Mucosa of descending colon (tissue), 3 donors: Measurements from ENCODE around the gene PWWP2B. TPM values are rescaled to one million over a fixed set of nuclear protein-coding genes. Genes with fewer than 3 reads are reported as not detected.

Experiments
- ATAC-seq: fragments of 200-7000 bp; cut with Tn5 transposase; one replicate; pipeline ENCODE4 v1.9.1; 2020; ENCODE audit warnings: mild to moderate bottlenecking, moderate library complexity
- DNase-seq, 3 donors: peaks; one replicate each; pipeline ENCODE4 v3.0.0-alpha.2; 2020
- H3K36me3 ChIP-seq: fragments of 200-600 bp; one replicate; pipeline ENCODE4 v1.8.0; 2021; ENCODE audit warnings: low read depth, mild to moderate bottlenecking
- H3K4me1 ChIP-seq: fragments of 200-600 bp; one replicate; pipeline ENCODE4 v1.8.0; 2021; ENCODE audit warnings: low read depth, mild to moderate bottlenecking
- H3K4me3 ChIP-seq: fragments of 200-600 bp; one replicate; pipeline ENCODE4 v1.8.0; 2021; ENCODE audit warnings: mild to moderate bottlenecking
- H3K9me3 ChIP-seq: fragments of 200-600 bp; one replicate; pipeline ENCODE4 v1.8.0; 2021; ENCODE audit warnings: mild to moderate bottlenecking
- intact Hi-C, 2 donors: fragments of 100-400 bp; cut with DNase I in 1 of 2; cut with micrococcal nuclease in 1 of 2; formaldehyde crosslinking; loops; one replicate each; pipeline versions ENCODE4 v1.11.0 to v1.11.1; 2022; cut with DNase I, micrococcal nuclease
- total RNA-seq, 3 donors: library from RNA; stranded (reverse); fragmentation: NEBNext Ultra II Directional in 2 of 3; extraction: Animal tissue kit (Norgen Biotek cat#: 25700) in 2 of 3; gene quantifications; one replicate each; pipeline versions ENCODE4 v1.2.1 to v1.2.4, GENCODE V29; 2021 to 2023
- TF ChIP-seq, protein P1 (sequence below): fragments of 200-600 bp; IDR thresholded peaks from one replicate; pipeline ENCODE4 v1.8.0; 2022; ENCODE audit warnings: antibody characterized with exemption, mild to moderate bottlenecking
- donor health status: DM: no; HTN: no; CAD: no; lungs with moderate emphysema.
- donor health status: DM: no; HTN: no; CAD: no.
- donor health status: DM: no; HTN: yes; CAD: no.

PWWP2B gene
- total RNA-seq, 3 donors from 2014 or later, result 37.7 to 55.6 (median 41.7) TPM

DNA sequence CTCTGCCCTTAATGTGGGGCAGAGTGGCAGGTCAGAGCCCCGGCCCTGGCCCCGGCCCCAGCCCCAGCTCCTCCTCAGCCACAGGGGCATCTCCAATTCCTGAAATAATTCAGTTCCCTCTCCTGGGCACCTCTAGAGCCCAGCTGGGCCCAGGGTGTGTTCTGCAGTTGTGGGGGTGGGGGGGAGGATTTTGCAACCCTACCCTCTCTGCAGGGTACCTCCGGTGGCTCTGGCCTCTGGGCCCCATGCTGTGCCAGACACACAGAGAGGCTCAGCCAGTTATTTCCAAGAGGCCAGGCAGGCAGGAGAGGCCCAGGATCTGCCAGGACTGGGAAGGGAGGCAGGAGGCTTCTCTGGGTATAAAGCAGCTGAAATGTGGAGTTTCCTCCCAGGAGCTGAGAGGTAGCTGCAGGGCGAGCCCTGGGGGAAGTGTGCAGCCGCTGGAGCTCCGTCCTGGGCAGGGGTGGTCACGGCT is 47.9 kb downstream of the PWWP2B start:
- Histone ChIP-seq H3K9me3 (no peaks in the 10 kb centered on the region), H3K4me1 (peaks cover 23% of the 10 kb centered on the region), H3K4me3 (no peak overlapping the region), H3K36me3 (no peaks in the 10 kb centered on the region)
- intact Hi-C loops, result no loop called here
- ATAC-seq (no peak), DNase-seq (peak in 2 of 3 donors; percentile 34 to 48)
- TF ChIP-seq, protein P1, sequence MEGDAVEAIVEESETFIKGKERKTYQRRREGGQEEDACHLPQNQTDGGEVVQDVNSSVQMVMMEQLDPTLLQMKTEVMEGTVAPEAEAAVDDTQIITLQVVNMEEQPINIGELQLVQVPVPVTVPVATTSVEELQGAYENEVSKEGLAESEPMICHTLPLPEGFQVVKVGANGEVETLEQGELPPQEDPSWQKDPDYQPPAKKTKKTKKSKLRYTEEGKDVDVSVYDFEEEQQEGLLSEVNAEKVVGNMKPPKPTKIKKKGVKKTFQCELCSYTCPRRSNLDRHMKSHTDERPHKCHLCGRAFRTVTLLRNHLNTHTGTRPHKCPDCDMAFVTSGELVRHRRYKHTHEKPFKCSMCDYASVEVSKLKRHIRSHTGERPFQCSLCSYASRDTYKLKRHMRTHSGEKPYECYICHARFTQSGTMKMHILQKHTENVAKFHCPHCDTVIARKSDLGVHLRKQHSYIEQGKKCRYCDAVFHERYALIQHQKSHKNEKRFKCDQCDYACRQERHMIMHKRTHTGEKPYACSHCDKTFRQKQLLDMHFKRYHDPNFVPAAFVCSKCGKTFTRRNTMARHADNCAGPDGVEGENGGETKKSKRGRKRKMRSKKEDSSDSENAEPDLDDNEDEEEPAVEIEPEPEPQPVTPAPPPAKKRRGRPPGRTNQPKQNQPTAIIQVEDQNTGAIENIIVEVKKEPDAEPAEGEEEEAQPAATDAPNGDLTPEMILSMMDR, result no peak

DNA sequence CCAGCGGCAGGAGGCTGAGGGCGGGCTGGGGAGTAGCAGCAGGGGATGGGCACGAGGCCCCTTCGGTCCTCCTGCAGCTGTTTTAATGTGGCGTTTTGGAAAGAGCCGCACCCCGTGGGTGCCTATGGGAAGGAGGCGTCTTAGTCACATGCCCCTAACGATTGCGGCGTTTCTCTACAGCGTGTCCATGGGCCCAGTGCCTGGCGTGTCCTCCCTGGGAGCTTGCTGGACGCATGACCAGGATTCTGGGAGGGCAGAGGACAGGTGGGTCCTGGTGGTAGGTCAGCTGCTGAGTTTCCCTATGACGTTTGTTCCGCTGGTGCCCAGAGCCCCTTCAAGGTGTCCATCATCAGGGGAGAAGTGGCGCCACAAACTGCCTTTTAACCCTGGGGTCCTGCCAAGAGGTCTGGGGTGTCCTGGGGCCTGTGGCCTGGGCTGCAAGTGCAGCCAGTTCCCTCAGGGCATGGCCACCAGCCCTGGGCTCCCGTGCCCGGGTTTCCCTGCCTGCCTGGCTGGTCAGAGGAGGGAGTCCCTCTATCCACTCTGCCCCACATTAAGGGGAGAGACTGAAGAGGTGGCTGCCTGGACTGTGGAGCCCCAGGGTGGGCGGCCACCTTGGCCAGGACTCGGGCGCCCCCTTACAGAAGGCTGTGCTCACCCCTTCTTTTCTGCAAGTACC is 48.7 kb downstream of the PWWP2B start:
- DNase-seq (peak in 2 of 3 donors; percentile 43 to 57), ATAC-seq (no peak)
- Histone ChIP-seq H3K36me3 (no peaks in the 10 kb centered on the region), H3K9me3 (no peaks in the 10 kb centered on the region), H3K4me3 (no peak overlapping the region), H3K4me1 (peaks cover 25% of the 10 kb centered on the region)
- TF ChIP-seq, protein P1, result no peak
- intact Hi-C loops, result no loop called here

- H3K36me3 ChIP-seq, result no peaks in the 10 kb centered on the region
- H3K9me3 ChIP-seq, result no peaks in the 10 kb centered on the region
- peaks cover 25% of the 10 kb centered on the region for H3K4me1 ChIP-seq
- TF ChIP-seq, protein P1, result no peak
- DNase-seq, result peak in 1 of 3 donors; percentile 74
- intact Hi-C loops, result no loop called here
- ATAC-seq, result no peak
- no peak overlapping the region for H3K4me3 ChIP-seq
Measured at GRCh38 chr10:132446195-132446581, 49.2 kb downstream of the PWWP2B start.

DNA sequence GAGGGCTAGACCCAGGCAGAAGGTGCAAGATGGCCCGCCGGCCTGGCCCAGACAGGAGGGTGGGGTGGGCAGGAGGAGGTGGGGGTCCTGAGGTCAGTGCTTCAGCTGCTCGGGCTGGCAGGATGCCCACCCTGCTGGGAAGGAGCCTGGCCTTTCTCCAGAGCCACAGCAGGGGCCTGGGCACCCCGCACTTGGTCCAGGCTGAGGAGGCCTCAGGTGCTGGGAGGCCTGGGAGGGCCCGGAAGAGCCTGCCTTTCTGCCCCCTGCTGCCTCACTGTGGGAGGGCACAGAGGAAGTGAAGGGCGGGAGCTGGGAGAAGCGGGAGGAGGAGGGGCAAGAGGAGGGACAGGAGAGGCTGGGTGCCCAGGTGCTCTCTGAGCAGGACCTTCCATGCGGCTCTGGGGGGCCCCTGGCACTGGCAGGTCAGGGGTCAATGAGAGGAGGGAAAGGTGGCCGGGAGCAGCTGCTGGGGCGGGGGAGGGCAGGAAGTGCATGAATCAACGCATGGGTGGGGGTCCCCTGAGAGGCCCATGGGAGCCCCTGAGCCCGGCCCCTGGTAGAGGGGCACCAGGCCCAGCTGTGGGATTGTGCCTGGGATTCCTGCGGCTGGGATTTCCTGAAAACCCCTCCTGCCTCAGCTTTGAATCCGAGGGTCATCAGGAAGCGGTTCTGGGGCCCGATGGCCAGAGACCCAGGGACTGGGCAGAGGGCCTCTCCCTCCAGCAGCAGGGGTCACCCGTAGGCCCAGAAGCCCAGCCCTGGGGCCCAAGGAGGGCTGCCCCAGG is 49.9 kb downstream of the PWWP2B start:
- intact Hi-C loops, result no loop called here
- DNase-seq (peak; percentile 90 to 93 (median 91)), ATAC-seq (peak; percentile 83)
- Histone ChIP-seq H3K36me3 (no peaks in the 10 kb centered on the region), H3K9me3 (no peaks in the 10 kb centered on the region), H3K4me1 (peaks cover 30% of the 10 kb centered on the region), H3K4me3 (no peak overlapping the region)
- TF ChIP-seq, protein P1, result peak; percentile 47

GRCh38 chr10:132447446-132448247 is 50.6 kb downstream of the PWWP2B start:
- TF ChIP-seq, protein P1, result no peak
- no peaks in the 10 kb centered on the region for H3K36me3 ChIP-seq
- no peak overlapping the region for H3K4me3 ChIP-seq
- H3K4me1 ChIP-seq, result peaks cover 38% of the 10 kb centered on the region
- DNase-seq (peak; percentile 69 to 82 (median 80)), ATAC-seq (peak; percentile 60)
- no peaks in the 10 kb centered on the region for H3K9me3 ChIP-seq
- intact Hi-C loops, result no loop called here
